ENCODE data around the gene DOK5. TPM values are rescaled to one million over a fixed set of nuclear protein-coding genes. Genes with fewer than 3 reads are reported as not detected.

DOK5 gene
- total and polyA plus RNA-seq, 2 of the 8 experiments (the other 6 are each of a cell fraction or from before 2014, with no cell fraction given): 8.9 to 15.0 TPM

DNA sequence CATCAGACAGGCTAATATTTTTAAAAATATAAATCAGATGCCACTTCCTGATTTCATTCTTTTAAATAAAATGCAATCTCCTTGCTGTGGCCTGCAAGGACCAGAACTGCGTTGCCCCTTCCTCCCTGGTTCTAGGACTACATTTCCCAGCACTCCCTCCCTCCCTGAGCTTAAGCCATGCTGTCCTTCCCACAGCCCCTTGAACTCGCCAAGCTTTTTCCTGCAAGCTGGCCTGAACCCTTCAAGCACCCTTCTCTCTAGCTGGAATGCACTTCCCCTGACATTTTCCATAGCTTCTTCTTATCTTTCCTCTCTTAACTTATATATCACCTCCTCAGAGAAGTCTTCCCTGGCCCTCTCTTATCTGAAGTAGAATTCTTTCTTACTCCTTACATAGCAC lies 6.1 kb upstream of the DOK5 start:
- FAIRE-seq (no peak), DNase-seq (ENCODE audit: low read depth in 1 of 2, low spot score in 2 of 2) (no peak)
- no peak for TF ChIP-seq CBX5 (IDR thresholded peaks at IDR 0.05; ENCODE audit: low read depth, low read length)
- peak; percentile 46; the same call in 1 of the 2 replicates for TF ChIP-seq YY1 (IDR thresholded peaks at IDR 0.05; ENCODE audit: low read depth, low read length)
- TF ChIP-seq EZH2 (IDR thresholded peaks at IDR 0.05; ENCODE audit: low read depth, low read length, severe bottlenecking): no peak
- no peak for TF ChIP-seq CHD1 (IDR thresholded peaks at IDR 0.05; ENCODE audit: low read depth, low read length)
- TF ChIP-seq SIX5 (IDR thresholded peaks at IDR 0.05; ENCODE audit: low read depth, low read length): peak; percentile 51
- ChIA-PET POLR2A (ENCODE audit: partially characterized antibody) (no interaction called here), CTCF (ENCODE audit: partially characterized antibody) (interaction anchor here (1.2 to 1.5 kb wide), 3 partner anchors 180 to 258 kb away, joined by 3 to 5 read pairs (median 4); no protein-coding TSS in a partner anchor)
- H3K9me3 ChIP-seq (ENCODE audit: insufficient read depth in 2 of 2, low read depth in 1 of 2, low read length in 1 of 2): no peaks in the 10 kb centered on the region
- H3K79me1 ChIP-seq (ENCODE audit: low read depth, low read length): no peaks in the 10 kb centered on the region
- WGBS, 2 experiments (ENCODE audit: extremely low coverage in 1 of 2, insufficient coverage in 1 of 2, insufficient read length in 1 of 2, insufficient replicate concordance in 2 of 2, low coverage in 1 of 2, low lambda C conversion rate in 2 of 2, missing lambda C conversion rate in 1 of 2): 57% methylated on average over 1 of the region's 2 CpGs; no CpG with 5 or more reads in 1 of the 2 experiments
- no peak overlapping the region for H3K14ac ChIP-seq (ENCODE audit: insufficient read length)
- H3K79me2 ChIP-seq (ENCODE audit: control insufficient read depth in 1 of 2, insufficient read depth in 2 of 2, low read length in 2 of 2): no peaks in the 10 kb centered on the region
- H4K5ac ChIP-seq (ENCODE audit: insufficient read length, low read depth, low read length): no peak overlapping the region
- no peaks in the 10 kb centered on the region for H3K36me3 ChIP-seq (ENCODE audit: control insufficient read depth in 2 of 4, insufficient read depth in 4 of 4, low read length in 3 of 4)
- no peak overlapping the region for H2BK12ac ChIP-seq (ENCODE audit: low read depth, low read length)
- H3K23me2 ChIP-seq (ENCODE audit: low read depth, low read length): no peaks in the 10 kb centered on the region
- no peak overlapping the region for H3K4me2 ChIP-seq (ENCODE audit: insufficient read depth in 1 of 2, low read depth in 2 of 2, low read length in 2 of 2)
- H3K4me3 ChIP-seq (ENCODE audit: extremely low read depth in 1 of 4, insufficient read depth in 2 of 4, low read depth in 3 of 4, low read length in 4 of 4): no peak overlapping the region
- H4K91ac ChIP-seq (replicated peaks; ENCODE audit: insufficient read length, low read length): no peak overlapping the region
- H3K27me3 ChIP-seq (replicated peaks in 1 of 4; ENCODE audit: control insufficient read depth in 3 of 4, extremely low read depth in 1 of 4, insufficient read depth in 3 of 4, low read length in 3 of 4): no peaks in the 10 kb centered on the region
- no peak overlapping the region for H2AK5ac ChIP-seq (ENCODE audit: low read depth, low read length)
- H3K18ac ChIP-seq (ENCODE audit: extremely low read depth, low read length): no peak overlapping the region
- no peak overlapping the region for H3K9ac ChIP-seq (replicated peaks in 1 of 4; ENCODE audit: extremely low read depth in 1 of 4, low read depth in 3 of 4, low read length in 3 of 4)
- no peaks in the 10 kb centered on the region for H4K20me1 ChIP-seq (replicated peaks in 1 of 2; ENCODE audit: control insufficient read depth in 1 of 2, insufficient read depth in 2 of 2, low read length in 2 of 2)
- no peak overlapping the region for H2BK120ac ChIP-seq (replicated peaks; ENCODE audit: low read depth, low read length)
- no peak overlapping the region for H3K23ac ChIP-seq (ENCODE audit: insufficient read length)
- H3K27ac ChIP-seq (ENCODE audit: low read depth, low read length): no peak overlapping the region
- H2BK5ac ChIP-seq (ENCODE audit: low read depth, low read length): no peak overlapping the region
- no peak overlapping the region for H2BK15ac ChIP-seq (ENCODE audit: low read length)
- 0 out of 2 replicates have a peak overlapping the region, but pooled peaks have one; percentile 83 for H2AFZ ChIP-seq (ENCODE audit: low read length)
- H3K56ac ChIP-seq (replicated peaks; ENCODE audit: insufficient read length, low read depth, low read length): no peak overlapping the region
- H4K8ac ChIP-seq (ENCODE audit: extremely low read depth, insufficient read depth, low read length): no peak overlapping the region
- no peak overlapping the region for H3K4ac ChIP-seq (replicated peaks; ENCODE audit: insufficient read length, low read depth, low read length)
- no peaks in the 10 kb centered on the region for H3K4me1 ChIP-seq (replicated peaks in 1 of 4; ENCODE audit: control insufficient read depth in 3 of 4, insufficient read depth in 4 of 4, low read length in 3 of 4)
- H2BK20ac ChIP-seq (ENCODE audit: low read length): no peak overlapping the region
